A549 (cell line): Measurements from ENCODE around the gene INO80D.

Experiments used
- BHLHE40 ChIP-seq: IDR thresholded peaks from 2 replicates; pipeline ENCODE4 v1.6.1; 2012; ENCODE audit warnings: low read depth, low read length, inconsistent platforms
- POLR2A ChIP-seq: IDR thresholded peaks from 2 replicates; pipeline ENCODE4 v1.6.1; 2012; ENCODE audit warnings: mild to moderate bottlenecking, low read length
- RFX5 ChIP-seq: fragments of 450-650 bp; IDR thresholded peaks from 2 replicates; pipeline ENCODE4 v1.7.1; 2014; ENCODE audit warnings: antibody characterized with exemption, mild to moderate bottlenecking, moderate library complexity
- SMC3 ChIP-seq: fragments of >200 bp; sonication (Bioruptor Twin); formaldehyde crosslinking; IDR thresholded peaks from 3 replicates; pipeline ENCODE4 v1.6.1; 2018; ENCODE audit warnings: inconsistent platforms
- TF ChIP-seq, protein P1 (sequence below): fragments of >200 bp; sonication (Bioruptor Twin); formaldehyde crosslinking; IDR thresholded peaks from 3 replicates; pipeline ENCODE4 v1.5.1; 2016
- TF ChIP-seq, protein P2 (sequence below): fragments of 250-450 bp; sonication (Bioruptor Pico); IDR thresholded peaks from 2 replicates; pipeline ENCODE4 v1.5.0; 2020; ENCODE audit warnings: low read depth, mild to moderate bottlenecking, moderate library complexity
- TF ChIP-seq, protein P3 (sequence below): IDR thresholded peaks from 2 replicates; pipeline ENCODE4 v1.6.1; 2012
- TF ChIP-seq, protein P4 (sequence below): fragments of 200-600 bp; sonication (generic); IDR thresholded peaks from 2 replicates; pipeline ENCODE4 v1.6.1; 2016; ENCODE audit warnings: antibody characterized with exemption, mild to moderate bottlenecking, moderate library complexity

DNA sequence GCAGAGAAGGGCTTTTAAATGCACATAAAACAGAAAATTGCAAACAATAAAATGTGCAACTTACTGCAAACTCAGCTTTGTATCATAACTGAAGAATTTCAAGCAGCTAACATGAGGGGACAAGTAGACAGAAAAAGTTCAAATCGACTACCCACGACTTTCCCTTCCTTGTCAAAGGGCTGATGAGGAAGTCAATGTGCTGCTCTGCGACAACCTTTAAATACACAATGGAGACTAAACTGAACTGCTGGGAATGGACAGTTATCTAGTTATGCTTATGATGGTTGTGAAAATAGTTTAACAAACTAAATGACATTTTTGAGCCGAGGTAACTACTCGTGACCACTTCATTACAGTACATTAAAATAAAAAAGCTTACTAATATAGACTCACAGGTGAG lies 84.1 kb downstream of the INO80D start:
- TF ChIP-seq, protein P1, sequence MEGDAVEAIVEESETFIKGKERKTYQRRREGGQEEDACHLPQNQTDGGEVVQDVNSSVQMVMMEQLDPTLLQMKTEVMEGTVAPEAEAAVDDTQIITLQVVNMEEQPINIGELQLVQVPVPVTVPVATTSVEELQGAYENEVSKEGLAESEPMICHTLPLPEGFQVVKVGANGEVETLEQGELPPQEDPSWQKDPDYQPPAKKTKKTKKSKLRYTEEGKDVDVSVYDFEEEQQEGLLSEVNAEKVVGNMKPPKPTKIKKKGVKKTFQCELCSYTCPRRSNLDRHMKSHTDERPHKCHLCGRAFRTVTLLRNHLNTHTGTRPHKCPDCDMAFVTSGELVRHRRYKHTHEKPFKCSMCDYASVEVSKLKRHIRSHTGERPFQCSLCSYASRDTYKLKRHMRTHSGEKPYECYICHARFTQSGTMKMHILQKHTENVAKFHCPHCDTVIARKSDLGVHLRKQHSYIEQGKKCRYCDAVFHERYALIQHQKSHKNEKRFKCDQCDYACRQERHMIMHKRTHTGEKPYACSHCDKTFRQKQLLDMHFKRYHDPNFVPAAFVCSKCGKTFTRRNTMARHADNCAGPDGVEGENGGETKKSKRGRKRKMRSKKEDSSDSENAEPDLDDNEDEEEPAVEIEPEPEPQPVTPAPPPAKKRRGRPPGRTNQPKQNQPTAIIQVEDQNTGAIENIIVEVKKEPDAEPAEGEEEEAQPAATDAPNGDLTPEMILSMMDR: no peak
- TF ChIP-seq, protein P2, sequence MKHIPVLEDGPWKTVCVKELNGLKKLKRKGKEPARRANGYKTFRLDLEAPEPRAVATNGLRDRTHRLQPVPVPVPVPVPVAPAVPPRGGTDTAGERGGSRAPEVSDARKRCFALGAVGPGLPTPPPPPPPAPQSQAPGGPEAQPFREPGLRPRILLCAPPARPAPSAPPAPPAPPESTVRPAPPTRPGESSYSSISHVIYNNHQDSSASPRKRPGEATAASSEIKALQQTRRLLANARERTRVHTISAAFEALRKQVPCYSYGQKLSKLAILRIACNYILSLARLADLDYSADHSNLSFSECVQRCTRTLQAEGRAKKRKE: no peak
- TF ChIP-seq RFX5: no peak
- TF ChIP-seq, protein P3, sequence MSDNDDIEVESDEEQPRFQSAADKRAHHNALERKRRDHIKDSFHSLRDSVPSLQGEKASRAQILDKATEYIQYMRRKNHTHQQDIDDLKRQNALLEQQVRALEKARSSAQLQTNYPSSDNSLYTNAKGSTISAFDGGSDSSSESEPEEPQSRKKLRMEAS: no peak
- no peak for TF ChIP-seq BHLHE40
- TF ChIP-seq POLR2A: no peak
- TF ChIP-seq SMC3: no peak
- TF ChIP-seq, protein P4, sequence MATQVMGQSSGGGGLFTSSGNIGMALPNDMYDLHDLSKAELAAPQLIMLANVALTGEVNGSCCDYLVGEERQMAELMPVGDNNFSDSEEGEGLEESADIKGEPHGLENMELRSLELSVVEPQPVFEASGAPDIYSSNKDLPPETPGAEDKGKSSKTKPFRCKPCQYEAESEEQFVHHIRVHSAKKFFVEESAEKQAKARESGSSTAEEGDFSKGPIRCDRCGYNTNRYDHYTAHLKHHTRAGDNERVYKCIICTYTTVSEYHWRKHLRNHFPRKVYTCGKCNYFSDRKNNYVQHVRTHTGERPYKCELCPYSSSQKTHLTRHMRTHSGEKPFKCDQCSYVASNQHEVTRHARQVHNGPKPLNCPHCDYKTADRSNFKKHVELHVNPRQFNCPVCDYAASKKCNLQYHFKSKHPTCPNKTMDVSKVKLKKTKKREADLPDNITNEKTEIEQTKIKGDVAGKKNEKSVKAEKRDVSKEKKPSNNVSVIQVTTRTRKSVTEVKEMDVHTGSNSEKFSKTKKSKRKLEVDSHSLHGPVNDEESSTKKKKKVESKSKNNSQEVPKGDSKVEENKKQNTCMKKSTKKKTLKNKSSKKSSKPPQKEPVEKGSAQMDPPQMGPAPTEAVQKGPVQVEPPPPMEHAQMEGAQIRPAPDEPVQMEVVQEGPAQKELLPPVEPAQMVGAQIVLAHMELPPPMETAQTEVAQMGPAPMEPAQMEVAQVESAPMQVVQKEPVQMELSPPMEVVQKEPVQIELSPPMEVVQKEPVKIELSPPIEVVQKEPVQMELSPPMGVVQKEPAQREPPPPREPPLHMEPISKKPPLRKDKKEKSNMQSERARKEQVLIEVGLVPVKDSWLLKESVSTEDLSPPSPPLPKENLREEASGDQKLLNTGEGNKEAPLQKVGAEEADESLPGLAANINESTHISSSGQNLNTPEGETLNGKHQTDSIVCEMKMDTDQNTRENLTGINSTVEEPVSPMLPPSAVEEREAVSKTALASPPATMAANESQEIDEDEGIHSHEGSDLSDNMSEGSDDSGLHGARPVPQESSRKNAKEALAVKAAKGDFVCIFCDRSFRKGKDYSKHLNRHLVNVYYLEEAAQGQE: no peak
